ENCODE data around the gene PLXNA2. TPM values are rescaled to one million over a fixed set of nuclear protein-coding genes. Genes with fewer than 3 reads are reported as not detected.

PLXNA2 gene
- polyA plus RNA-seq, 3 donors, result 11.6 to 12.7 (median 12.3) TPM

DNA sequence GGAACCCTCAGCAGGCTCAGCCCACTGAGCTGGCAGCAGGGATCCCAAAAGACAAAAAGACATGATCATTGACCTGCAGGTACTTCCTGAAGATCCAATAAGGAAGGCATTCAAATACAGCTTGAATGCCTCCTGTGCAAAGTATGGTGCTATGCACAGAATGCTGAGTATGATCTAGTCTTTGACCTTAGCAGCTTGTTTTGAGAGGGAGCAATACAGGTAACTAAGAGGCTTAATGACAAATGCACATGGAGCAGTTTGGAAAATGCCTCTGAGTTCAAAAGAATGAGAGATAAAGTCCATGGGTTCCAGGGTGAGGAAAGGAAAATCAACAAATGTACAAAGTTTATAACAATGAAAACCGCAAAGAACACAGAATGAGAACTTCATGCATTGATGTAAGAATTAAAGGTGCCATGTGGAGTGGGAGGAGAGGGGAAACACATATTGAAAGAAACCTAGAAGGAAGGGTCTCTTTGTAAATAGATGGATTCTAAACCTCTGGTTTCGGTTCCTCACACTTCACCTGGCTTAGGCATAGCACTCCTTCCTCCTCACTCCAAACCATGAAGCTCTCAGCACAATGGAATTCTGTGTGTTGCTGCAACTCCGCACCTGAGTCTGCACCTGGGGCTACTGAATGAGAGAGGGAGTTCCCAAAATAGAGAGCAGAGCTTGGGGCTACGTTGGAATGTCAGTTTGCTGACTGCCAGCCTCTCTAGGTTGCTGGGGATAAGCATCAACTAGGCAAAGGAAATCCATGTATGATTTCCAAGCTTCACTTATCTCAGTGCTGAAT, 77.6 kb downstream of the PLXNA2 start:
- no peak for DNase-seq (ENCODE audit: low read depth in 3 of 3, low spot score in 2 of 3)

GRCh38 chr1:208165659-208166058, 78.5 kb downstream of the PLXNA2 start:
- no peak for DNase-seq (ENCODE audit: low read depth in 3 of 3, low spot score in 2 of 3)

DNA sequence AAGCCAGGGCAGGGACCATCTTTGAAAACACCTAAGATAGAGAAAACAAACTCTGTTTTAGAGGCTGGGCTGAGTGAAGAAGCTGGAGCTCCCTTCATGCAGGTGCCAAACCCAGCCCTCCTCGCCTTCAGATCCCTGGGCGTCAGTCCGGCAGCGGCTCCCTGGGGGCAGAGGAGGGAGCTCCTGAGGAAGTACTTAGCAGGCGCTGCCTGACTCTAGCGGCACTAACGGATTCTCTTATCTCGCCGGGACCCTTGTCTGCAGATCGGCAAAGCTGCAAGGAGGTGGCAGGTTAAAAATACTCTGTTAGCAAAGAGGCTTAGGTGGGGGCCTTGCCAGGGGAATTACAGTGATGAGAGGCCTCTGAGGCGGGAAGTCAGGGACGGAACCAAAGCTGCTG, 79.6 kb downstream of the PLXNA2 start:
- no peak for DNase-seq (ENCODE audit: low read depth in 3 of 3, low spot score in 2 of 3)

GRCh38 chr1:208163539-208163938, 80.6 kb downstream of the PLXNA2 start:
- DNase-seq (ENCODE audit: low read depth in 3 of 3, low spot score in 2 of 3), result no peak

- no peak for DNase-seq (ENCODE audit: low read depth in 3 of 3, low spot score in 2 of 3)
These were observed 81.3 kb downstream of the PLXNA2 start for GRCh38 chr1:208162903-208163302.

GRCh38 chr1:208161656-208162375, 82.4 kb downstream of the PLXNA2 start:
- DNase-seq (ENCODE audit: low read depth in 3 of 3, low spot score in 2 of 3), result no peak

DNA sequence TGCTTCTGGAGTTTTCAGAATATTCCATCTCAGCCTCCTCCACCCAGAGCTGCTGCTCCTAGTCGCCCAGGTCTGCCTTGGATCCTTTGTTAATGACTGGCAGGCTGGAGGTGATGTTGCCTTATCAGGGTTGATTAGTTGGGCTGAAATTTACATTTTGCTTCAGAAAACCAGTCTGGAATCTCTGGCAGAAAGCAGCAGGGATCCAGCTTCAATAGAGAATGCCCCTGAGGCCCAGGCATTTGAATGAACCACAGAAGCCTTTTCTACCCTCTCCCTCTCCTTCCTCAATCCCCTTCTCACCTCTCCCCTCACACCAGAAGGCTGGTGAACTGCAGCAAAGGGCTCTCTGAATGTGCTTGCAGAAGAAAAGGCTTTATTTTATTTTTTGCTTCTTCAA, 83.2 kb downstream of the PLXNA2 start:
- DNase-seq (ENCODE audit: low read depth in 3 of 3, low spot score in 2 of 3), result no peak

DNA sequence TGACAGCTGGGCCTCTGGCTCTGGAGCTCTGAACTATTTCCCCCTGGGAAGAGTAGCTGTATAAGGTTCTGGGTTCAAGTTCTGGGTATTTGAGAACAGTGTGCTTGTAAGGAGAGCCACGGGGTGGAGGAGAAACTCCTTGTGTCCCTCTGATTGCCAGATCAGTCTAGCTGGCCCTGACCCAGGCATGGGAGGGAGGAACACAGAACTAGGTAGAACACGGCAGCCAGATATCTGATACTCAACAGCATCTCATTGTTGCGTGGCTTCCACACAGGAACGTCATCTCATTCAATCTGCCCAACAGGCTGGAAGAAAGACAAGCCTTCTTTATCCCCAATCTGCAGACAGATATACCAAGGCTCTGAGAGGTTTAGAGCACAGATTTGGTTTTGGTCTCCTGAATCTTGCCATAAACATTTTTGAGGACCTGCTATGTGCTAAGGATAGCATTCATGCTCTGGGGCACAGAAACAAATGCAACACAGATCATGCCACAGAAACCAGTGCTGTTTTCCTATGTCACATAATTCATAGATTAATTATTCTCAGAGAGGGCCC, 83.8 kb downstream of the PLXNA2 start:
- DNase-seq (ENCODE audit: low read depth in 3 of 3, low spot score in 2 of 3), result no peak

DNA sequence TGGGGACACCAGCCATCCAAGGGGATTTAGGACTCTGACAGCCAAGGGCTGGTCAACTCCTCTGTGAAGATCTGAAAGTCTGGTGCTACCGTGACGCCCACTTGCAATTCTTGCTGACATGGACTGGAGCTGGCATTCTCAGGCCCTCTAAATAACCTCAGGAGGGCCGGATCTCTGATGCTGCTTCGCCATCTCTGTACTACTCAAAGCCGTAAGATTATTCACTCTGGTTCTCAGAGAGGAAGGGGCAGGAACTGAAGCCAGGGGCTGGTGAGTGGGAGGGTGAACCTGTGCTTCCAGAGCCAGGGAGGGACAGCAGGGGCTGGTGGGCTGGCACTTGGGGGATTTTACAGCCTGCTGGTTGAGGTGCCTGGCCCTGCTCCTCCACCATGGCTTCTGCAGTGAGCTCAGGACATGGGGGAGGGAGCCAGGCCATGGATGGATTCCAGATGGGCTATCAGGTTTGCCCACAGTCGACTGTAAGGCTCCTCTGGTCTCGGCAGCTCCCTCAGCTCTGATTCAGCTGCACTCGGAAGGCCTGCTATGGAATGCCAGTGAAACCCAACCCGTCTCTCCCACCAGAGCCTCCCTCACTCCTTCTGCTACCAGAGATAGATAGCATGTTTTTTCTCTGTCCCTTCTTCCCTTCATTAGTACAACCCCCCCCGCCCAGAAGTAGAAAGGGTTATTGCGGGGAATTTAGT, 84.5 kb downstream of the PLXNA2 start:
- DNase-seq (ENCODE audit: low read depth in 3 of 3, low spot score in 2 of 3), result peak in 1 of 3 donors; percentile 77

DNA sequence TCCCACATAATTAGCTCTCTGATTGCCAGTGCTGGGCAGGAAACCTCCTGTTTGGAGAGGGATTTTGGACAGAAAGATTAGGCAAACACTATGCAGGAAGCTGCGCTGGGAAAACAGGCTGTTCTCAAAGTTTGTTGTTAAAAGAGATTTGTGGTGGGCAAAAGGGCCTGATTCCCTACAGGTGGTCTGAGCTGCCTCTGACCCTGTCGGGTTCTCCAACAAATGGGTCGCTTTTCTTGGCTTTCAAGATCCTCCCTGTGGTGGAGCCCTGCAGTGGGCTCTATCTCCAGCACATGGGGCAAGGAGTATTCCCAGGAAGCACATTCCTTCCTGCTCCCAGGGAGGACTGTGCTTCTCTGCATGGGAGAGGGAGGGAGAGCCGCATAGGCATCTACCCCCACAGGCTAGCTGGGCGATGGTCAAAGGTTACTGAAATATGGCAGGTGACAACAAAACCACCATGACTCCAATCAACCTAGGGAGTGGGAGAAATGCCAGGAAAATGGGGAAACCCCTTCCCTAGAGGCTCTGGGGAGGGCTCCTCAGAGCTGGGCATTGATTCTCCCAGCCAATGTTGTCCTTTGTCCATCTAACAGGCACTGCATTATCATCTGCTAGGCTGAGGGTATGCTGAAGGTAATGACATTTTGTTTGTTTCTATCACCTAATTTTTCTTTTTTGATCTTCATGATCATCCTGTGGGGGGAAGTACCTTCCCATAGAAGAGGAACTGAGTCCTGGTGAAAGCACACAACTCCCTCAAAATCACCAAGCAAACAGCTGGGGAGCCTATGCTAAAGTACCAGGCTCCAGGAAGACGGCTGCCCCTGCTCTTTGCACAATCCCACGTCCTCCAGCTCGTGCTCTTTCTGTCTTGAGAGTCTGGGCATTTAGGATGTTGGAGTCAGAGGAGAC, 85.3 kb downstream of the PLXNA2 start:
- DNase-seq (ENCODE audit: low read depth in 3 of 3, low spot score in 2 of 3), result no peak

- no peak for DNase-seq (ENCODE audit: low read depth in 3 of 3, low spot score in 2 of 3)
These were observed 86.4 kb downstream of the PLXNA2 start for GRCh38 chr1:208157769-208158168.

- DNase-seq (ENCODE audit: low read depth in 3 of 3, low spot score in 2 of 3), result no peak
These were observed 87.4 kb downstream of the PLXNA2 start for GRCh38 chr1:208156741-208157140.

- no peak for DNase-seq (ENCODE audit: low read depth in 3 of 3, low spot score in 2 of 3)
These were observed 87.9 kb downstream of the PLXNA2 start for GRCh38 chr1:208156310-208156709.

GRCh38 chr1:208154679-208155642, 89.2 kb downstream of the PLXNA2 start:
- no peak for DNase-seq (ENCODE audit: low read depth in 3 of 3, low spot score in 2 of 3)

DNA sequence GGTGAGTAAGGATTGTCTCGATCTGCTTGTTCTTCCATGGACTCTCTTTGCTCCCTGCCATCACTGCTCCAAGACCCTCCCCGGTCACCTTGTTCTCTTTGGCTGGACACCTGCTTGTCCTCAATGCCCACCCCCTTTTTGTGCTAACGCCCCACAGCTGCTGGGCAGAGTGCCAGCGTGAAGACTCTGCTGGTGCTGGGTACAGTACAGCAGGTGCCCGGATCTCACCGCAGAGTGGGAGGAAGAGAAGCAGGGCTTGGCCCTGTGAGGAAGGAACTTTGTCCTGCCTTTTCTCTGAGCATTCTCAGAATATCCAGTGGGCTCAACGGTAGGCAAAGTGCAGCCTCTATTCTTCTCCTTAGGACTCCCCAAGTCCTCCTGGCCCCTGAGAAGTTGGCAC, 90.1 kb downstream of the PLXNA2 start:
- DNase-seq (ENCODE audit: low read depth in 3 of 3, low spot score in 2 of 3), result no peak

DNA sequence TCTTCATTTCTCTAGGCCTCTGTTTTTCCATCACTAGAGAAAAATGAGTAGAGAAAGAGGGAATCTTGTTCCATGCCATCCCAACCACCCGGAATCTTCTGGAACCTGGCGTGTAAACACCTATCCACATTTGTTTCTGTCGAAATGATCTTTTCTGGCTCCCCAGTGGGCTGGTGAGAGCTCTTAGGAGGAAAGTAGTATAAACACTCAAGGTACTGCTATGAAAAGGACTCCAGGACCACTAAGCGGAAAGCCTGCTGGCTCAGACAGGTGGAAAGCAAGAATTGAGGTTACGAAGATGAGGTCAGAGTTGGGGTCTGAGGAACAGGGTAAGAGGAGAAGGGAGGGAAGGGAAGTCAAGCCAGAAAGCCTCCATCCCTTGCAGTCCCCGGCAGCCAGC, 90.8 kb downstream of the PLXNA2 start:
- DNase-seq (ENCODE audit: low read depth in 3 of 3, low spot score in 2 of 3), result no peak

DNA sequence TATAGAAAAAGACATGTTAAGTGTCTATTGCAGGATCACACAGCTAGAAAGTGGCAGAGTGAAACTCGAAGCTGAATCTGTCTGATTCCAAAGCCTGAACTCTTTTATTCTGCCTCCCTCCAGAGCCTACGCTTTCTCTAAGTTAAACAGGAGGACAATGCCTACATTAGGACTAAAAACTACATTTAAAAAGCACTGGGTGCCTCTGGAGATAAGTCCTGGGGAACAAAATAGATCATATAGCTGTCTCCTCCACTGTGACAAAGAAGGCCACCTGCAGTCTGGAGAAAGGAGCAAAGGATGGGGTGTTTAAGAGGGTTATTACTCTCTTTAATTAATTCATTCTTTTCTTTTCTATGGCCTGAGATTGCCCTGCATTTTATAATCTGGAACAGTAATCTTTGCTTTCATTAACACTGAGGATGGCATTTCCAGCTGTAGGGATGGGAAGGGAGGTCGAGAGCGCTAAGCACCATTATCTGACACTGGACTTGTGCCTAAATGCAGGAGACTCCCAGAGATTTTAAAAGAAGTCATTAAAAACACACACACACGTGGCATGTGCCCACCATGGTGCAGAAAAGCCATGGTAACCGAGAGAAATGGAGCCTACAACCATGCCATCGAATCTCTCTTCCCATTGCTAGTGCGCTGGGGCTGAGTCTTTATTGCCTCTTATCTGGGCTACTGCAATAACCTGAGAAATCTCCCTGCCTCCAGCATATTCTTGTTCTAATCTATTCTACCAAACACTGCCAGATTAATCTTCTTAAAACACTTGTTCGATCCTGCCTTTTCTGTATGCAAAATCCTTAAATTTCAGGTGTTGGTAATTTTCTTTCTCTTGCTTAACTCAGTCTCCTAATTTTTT, 92.2 kb downstream of the PLXNA2 start:
- no peak for DNase-seq (ENCODE audit: low read depth in 3 of 3, low spot score in 2 of 3)

GRCh38 chr1:208150833-208151458, 93.2 kb downstream of the PLXNA2 start:
- no peak for DNase-seq (ENCODE audit: low read depth in 3 of 3, low spot score in 2 of 3)
